Kidney epithelial cell (primary cell): ENCODE measurements around the gene MIA. TPM values are rescaled to one million over a fixed set of nuclear protein-coding genes. Genes with fewer than 3 reads are reported as not detected.

Experiments used
- DNase-seq: peaks from one replicate; pipeline ENCODE4 v3.0.0-alpha.2; 2010; ENCODE audit warnings: low read depth
- H3K27me3 ChIP-seq: 2 replicates; pipeline ENCODE4 v1.6.0; 2011; ENCODE audit warnings: low read length; ENCODE audit not compliant: control insufficient read depth, insufficient read depth
- H3K36me3 ChIP-seq: 2 replicates; pipeline ENCODE4 v1.5.1; 2011; ENCODE audit warnings: low read length; ENCODE audit not compliant: control insufficient read depth, insufficient read depth
- H3K4me3 ChIP-seq: 2 replicates; pipeline ENCODE4 v1.5.1; 2011; ENCODE audit warnings: low read depth, mild to moderate bottlenecking, control low read depth, low read length
- total RNA-seq: library from RNA; depleted of rRNA; stranded (reverse); fragments of >200 nt; gene quantifications from 2 replicates; pipeline ENCODE4 v1.2.3, GENCODE V29; 2015
- TF ChIP-seq, protein P1 (sequence below): IDR thresholded peaks from 2 replicates; pipeline ENCODE4 v1.5.1; 2011; ENCODE audit warnings: mild to moderate bottlenecking, moderate library complexity, low read length, control low read depth, inconsistent platforms; ENCODE audit not compliant: insufficient read depth, poor library complexity, severe bottlenecking

Gene MIA
- total RNA-seq, 1 donor from 2014 or later: not detected

DNA sequence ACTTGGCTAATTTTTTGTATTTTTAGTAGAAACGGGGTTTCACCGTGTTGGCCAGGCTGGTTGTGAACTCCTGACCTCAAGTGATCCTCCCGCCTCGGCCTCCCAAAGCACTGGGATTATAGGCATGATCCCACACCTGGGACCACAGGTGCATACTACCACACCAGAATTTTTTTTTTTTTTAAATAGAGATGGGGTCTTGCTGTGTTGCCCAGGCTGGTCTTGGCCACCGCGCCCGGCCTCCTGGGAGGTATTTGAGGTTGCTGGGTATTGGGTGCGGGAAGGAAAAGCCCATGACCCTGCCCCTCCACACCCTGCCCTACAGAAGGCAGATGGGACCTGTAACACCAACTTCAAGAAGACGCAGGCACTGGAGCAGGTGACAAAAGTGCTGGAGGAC lies 38.7 kb upstream of the MIA start:
- no peak for DNase-seq
- H3K27me3 ChIP-seq: no peaks in the 10 kb centered on the region
- peaks cover 3% of the 10 kb centered on the region for H3K36me3 ChIP-seq
- no peak overlapping the region for H3K4me3 ChIP-seq
- TF ChIP-seq, protein P1, sequence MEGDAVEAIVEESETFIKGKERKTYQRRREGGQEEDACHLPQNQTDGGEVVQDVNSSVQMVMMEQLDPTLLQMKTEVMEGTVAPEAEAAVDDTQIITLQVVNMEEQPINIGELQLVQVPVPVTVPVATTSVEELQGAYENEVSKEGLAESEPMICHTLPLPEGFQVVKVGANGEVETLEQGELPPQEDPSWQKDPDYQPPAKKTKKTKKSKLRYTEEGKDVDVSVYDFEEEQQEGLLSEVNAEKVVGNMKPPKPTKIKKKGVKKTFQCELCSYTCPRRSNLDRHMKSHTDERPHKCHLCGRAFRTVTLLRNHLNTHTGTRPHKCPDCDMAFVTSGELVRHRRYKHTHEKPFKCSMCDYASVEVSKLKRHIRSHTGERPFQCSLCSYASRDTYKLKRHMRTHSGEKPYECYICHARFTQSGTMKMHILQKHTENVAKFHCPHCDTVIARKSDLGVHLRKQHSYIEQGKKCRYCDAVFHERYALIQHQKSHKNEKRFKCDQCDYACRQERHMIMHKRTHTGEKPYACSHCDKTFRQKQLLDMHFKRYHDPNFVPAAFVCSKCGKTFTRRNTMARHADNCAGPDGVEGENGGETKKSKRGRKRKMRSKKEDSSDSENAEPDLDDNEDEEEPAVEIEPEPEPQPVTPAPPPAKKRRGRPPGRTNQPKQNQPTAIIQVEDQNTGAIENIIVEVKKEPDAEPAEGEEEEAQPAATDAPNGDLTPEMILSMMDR: no peak

DNA sequence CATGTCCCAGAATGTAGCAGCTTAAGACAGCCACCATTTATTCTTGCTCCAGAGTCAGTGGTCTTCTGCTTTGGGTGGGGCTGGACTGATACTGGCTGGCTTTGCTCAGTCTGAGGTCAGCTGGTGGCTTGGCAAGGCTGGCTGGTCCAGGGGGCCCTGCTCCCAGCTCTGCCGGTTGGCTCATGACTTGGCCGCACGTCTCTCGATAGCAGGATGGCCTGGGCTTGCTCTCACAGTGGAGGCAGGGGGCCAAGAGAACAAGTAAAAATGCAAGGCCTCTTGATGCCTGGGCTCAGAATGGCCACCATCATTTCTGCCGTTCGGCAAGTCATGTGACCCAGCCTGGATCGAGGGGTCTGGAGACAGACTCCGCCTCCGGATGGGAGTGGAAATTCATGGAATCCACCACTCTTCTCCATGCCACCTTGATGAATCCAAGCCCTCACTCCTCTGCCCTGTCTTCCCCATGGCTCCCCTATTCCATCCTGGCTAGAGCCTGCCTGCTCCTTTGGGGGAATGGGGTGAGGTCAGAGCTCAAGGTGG lies 38.1 kb upstream of the MIA start:
- Histone ChIP-seq H3K27me3 (no peaks in the 10 kb centered on the region), H3K36me3 (peaks cover 3% of the 10 kb centered on the region)
- TF ChIP-seq, protein P1: no peak

DNA sequence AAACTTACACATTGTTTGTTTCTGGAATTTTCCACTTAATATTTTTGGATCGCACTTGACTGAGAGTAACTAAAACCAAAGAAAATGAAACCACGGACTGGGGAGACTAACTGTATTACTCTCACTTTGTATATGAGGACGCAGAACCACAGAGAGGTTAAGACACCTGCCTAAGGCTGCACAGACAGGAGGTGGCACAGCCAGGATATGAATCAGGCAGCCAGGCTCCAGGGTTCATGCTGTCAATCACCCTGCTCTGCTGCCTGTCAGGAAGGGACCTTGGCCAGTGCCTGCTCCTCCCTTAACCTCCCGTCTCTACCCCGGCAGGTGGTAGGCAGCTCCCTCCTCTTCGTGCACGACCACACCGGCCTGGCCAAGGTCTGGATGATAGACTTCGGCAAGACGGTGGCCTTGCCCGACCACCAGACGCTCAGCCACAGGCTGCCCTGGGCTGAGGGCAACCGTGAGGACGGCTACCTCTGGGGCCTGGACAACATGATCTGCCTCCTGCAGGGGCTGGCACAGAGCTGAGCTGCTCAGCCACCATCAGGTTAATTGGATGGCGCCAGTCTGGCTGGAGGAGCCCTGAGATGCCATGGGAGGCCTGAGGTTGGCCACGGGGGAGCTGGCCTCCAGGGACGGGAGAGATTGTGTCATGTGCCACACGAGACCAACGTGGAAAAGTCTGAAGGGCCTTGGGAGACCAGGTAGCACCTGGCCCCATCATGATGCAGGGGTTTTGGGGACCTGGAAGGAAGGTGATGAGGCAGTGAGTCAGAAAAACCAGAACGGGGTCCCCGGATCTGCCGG lies 36.1 kb upstream of the MIA start:
- TF ChIP-seq, protein P1: no peak
- DNase-seq: no peak
- Histone ChIP-seq H3K4me3 (no peak overlapping the region), H3K27me3 (no peaks in the 10 kb centered on the region), H3K36me3 (peaks cover 1% of the 10 kb centered on the region)

More for the DNA sequence above, 38.1 kb upstream of the MIA start:
- no peak for DNase-seq
- H3K4me3 ChIP-seq: no peak overlapping the region

DNA sequence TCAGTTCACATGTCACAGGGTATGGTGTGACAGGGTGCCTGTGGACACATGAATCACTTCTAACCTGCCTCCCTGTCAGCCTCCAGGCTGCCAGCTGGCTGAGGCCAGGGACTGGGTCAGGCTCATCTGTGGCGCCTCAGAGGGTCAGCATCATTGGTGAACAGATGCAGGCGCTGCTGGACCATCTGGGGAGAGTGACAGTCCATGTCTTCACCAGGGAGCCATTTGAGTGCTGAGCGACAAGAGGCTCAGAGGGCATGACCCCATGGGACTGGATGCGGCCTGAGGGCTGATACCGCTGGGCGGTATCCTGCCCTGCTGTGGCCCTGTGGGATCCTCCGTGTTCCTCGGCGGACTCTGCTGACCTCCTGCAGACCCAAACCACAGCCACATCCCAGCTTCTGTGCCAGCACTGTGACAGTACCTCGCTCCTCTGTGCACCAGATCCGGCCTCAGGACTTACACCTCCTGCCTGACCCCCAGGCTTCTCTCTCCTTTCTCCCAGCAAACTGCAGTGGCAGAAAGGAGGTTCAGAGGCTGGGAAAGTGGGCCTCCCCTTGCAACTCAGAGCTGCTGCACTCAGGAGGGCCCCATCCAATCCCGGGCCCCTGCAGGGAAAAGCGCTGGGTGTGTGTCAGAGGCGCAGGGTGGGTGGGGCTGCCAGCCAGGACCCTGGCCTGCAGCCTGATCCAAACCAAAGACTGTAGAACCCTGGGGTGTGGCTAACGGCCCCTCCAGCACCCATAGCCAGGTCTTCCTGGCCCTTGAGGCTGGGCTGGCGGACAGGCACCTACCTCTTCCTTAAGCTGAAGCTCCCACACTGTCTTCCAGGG lies 35.2 kb upstream of the MIA start:
- no peak overlapping the region for H3K4me3 ChIP-seq
- DNase-seq: no peak
- no peaks in the 10 kb centered on the region for H3K27me3 ChIP-seq
- H3K36me3 ChIP-seq: peaks cover 1% of the 10 kb centered on the region
- TF ChIP-seq, protein P1: no peak

DNA sequence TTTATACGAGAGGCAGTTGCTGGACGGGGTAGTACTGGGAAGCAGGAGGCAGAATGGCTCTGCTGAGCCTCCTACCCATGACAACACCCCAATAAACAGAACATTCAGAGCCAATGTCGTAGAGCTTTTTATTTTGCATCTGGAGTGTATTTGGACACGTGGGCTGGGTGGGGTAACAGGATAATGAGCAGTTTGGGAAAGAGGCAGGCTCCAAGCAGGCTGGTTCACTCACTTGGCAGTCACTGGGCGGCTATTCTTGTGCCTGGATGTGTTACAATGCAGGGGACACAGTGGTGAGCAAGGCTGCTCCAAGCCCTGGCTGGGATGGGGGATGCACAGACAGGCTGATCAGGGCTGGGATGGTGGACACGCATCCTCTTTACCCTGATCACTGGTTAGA lies 34.6 kb upstream of the MIA start:
- peaks cover 1% of the 10 kb centered on the region for H3K36me3 ChIP-seq
- no peaks in the 10 kb centered on the region for H3K27me3 ChIP-seq
- TF ChIP-seq, protein P1: no peak
- H3K4me3 ChIP-seq: no peak overlapping the region
- DNase-seq: no peak
